GM10248 (cell line): Measurements from ENCODE around the gene NACAD.

ENCODE experiments used
- CTCF ChIA-PET: fragments of 300-600 bp; sonication (Branson Sonifier 250); formaldehyde crosslinking; extraction: SDS; loops from one replicate; lab custom pipeline; 2021; ENCODE audit warnings: antibody characterized with exemption; lab: Yijun Ruan, JAX
- POLR2A ChIA-PET: fragments of 350-650 bp; sonication (Branson Sonifier 250); formaldehyde crosslinking; extraction: SDS; loops from one replicate; lab custom pipeline; 2020; ENCODE audit warnings: antibody characterized with exemption; lab: Yijun Ruan, JAX
- DNase-seq: peaks from one replicate; pipeline ENCODE4 v3.0.0; 2012; ENCODE audit errors: extremely low spot score
- TF ChIP-seq, protein P1 (sequence below): IDR thresholded peaks from 2 replicates; pipeline ENCODE4 v1.5.1; 2012; ENCODE audit warnings: mild to moderate bottlenecking, low read depth; ENCODE audit errors: extremely low read depth, missing control alignments, control extremely low read depth

The NACAD gene

GRCh38 chr7:45123913-45124710, 35.3 kb upstream of the NACAD start:
- POLR2A ChIA-PET = no interaction called here
- no peak for DNase-seq
- CTCF ChIA-PET = interaction anchor here (5.4 kb wide), 1 partner anchor 12 kb away, joined by 37 read pairs; no protein-coding TSS in a partner anchor
- TF ChIP-seq, protein P1, sequence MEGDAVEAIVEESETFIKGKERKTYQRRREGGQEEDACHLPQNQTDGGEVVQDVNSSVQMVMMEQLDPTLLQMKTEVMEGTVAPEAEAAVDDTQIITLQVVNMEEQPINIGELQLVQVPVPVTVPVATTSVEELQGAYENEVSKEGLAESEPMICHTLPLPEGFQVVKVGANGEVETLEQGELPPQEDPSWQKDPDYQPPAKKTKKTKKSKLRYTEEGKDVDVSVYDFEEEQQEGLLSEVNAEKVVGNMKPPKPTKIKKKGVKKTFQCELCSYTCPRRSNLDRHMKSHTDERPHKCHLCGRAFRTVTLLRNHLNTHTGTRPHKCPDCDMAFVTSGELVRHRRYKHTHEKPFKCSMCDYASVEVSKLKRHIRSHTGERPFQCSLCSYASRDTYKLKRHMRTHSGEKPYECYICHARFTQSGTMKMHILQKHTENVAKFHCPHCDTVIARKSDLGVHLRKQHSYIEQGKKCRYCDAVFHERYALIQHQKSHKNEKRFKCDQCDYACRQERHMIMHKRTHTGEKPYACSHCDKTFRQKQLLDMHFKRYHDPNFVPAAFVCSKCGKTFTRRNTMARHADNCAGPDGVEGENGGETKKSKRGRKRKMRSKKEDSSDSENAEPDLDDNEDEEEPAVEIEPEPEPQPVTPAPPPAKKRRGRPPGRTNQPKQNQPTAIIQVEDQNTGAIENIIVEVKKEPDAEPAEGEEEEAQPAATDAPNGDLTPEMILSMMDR = no peak

DNA sequence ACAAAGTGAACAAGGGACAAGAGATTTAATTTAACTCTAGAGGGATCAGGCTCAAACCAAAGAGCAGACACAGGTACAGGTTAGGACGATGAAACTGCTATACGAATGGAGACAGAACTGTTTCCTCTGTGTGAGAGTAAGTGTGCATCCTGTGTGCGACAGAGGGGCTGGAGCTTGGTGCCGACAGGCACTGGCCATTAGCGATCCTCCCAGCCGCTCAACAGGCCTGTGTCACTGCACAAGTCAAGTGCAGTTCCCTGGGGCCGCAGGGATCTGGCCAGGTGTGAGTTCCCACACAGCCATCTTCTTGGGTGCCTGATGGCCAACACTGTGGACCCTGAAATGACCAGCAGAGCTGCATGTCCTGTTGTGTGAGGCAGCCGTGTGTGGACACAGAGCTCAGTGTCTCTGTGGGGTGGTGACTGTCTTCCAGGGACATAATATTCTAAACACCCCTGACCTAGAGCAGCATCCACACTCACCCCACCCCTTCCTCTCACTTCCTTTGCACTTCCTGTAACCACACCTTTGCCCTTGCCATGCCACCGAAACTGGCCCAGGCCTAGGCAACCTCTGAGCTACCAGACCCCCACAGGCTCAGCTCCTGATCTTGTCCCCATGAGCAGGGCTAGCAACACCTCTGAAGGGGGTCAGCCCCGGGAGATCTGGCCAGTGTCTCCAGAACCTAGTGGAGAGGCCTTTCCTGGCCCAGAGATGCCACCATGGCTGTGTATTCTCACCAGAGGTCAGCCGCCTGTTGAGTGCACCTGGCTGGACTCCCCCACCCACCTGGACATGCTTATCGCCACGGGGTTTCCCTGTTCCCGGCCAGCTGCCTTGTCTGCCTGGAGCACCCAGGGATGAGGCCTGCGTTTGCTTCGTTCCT, 34.4 kb upstream of the NACAD start:
- CTCF ChIA-PET = interaction anchor here (1.0 to 5.4 kb wide), 2 partner anchors 10 to 13 kb away, joined by 3 to 37 read pairs; no protein-coding TSS in a partner anchor
- TF ChIP-seq, protein P1 = no peak
- POLR2A ChIA-PET = no interaction called here
- no peak for DNase-seq

DNA sequence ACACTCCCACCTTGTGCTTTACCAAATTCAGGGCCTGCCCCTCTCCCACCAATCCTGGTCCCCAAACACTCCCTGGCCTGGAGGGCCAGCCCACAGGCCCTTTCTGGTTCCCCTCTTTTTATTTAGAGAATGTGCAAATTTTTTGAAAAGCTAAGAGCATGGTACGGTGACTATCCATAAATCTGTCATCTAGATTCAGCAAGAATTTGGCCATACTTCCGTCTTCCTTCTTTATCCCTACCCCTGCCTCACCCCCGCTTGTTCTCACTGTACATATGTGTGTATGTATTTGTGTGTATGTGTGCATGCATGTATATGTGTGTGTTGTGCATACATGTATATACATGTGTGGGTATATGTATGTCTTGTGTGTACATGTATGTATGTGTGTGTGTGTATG, 30.8 kb upstream of the NACAD start:
- ChIA-PET CTCF (interaction anchor here (8.2 kb wide), 1 partner anchor 17 kb away, joined by 41 read pairs; no protein-coding TSS in a partner anchor), POLR2A (no interaction called here)
- TF ChIP-seq, protein P1 = no peak
- DNase-seq = no peak

DNA sequence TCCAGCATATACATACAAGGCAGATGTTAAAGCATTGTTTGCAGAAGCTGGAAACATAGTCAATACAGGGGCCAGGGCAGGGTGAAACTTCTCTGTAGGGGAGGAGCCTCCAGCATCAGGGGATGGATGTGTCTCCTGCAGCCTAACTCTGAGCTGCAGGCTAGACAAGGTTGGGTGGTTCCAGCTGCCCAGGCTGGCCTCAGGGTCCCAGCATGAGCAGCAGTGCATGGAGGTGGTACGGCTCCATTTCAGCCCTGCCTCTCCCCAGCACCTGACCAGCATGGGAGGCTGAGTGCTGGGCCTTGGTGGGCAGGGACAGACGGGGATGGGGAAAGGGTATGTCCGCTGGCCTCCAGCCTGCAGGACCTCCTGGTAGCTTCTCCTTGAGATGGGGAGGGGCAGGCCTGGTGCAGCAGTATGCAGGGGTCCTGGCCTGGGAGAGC, 30.1 kb upstream of the NACAD start:
- CTCF ChIA-PET = interaction anchor here (8.2 kb wide), 1 partner anchor 17 kb away, joined by 41 read pairs; no protein-coding TSS in a partner anchor
- POLR2A ChIA-PET = no interaction called here
- TF ChIP-seq, protein P1 = no peak
- DNase-seq = no peak

- ChIA-PET POLR2A (no interaction called here), CTCF (interaction anchor here (8.2 kb wide), 1 partner anchor 18 kb away, joined by 41 read pairs; no protein-coding TSS in a partner anchor)
- no peak for DNase-seq
- TF ChIP-seq, protein P1 = no peak
Observed at GRCh38 chr7:45118292-45118691, 29.5 kb upstream of the NACAD start.

DNA sequence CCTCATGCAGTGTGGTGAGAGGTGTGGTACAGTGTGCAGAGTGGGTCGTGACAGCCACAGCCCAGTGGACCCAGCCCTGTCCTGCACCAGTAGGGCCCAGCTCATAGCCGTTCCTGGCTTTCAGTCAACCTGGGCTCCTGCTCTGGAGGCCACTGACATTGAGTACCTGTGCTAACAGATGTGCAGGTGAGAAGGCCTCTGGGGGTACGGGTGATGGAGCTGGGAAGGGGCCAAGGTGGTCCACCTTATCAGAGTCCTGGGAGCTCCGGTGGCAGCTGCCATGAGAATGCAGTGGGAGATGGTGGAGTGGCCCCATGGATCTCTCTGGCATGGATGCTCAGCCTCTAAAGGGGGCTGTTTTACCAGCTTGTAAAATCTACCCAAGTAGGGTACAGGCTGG, 28.8 kb upstream of the NACAD start:
- TF ChIP-seq, protein P1 = no peak
- DNase-seq = no peak
- ChIA-PET POLR2A (no interaction called here), CTCF (interaction anchor here (8.2 kb wide), 1 partner anchor 19 kb away, joined by 41 read pairs; no protein-coding TSS in a partner anchor)
